Endothelial cell (in vitro differentiated cells): Measurements from ENCODE around the gene NBEA. TPM values are rescaled to one million over a fixed set of nuclear protein-coding genes. Genes with fewer than 3 reads are reported as not detected.

Experiments used
- DNase-seq: peaks from one replicate; pipeline ENCODE4 v3.0.0; 2021; ENCODE audit warnings: low spot score
- H3K27ac Mint-ChIP-seq: one replicate; pipeline ENCODE4 v1.8.0; 2021; ENCODE audit warnings: mixed read lengths, inconsistent platforms; ENCODE audit not compliant: unreplicated experiment
- H3K27me3 Mint-ChIP-seq: one replicate; pipeline ENCODE4 v1.8.0; 2021; ENCODE audit warnings: mild to moderate bottlenecking, moderate library complexity, mixed read lengths, inconsistent platforms; ENCODE audit not compliant: unreplicated experiment
- H3K36me3 Mint-ChIP-seq: one replicate; pipeline ENCODE4 v1.8.0; 2021; ENCODE audit warnings: mild to moderate bottlenecking, low read depth, mixed read lengths, inconsistent platforms; ENCODE audit not compliant: unreplicated experiment
- H3K4me1 Mint-ChIP-seq: one replicate; pipeline ENCODE4 v1.8.0; 2021; ENCODE audit warnings: mild to moderate bottlenecking, mixed read lengths, inconsistent platforms; ENCODE audit not compliant: unreplicated experiment
- H3K4me3 Mint-ChIP-seq: one replicate; pipeline ENCODE4 v1.8.0; 2021; ENCODE audit warnings: mild to moderate bottlenecking, mixed read lengths, inconsistent platforms; ENCODE audit not compliant: unreplicated experiment
- H3K9me3 Mint-ChIP-seq: one replicate; pipeline ENCODE4 v1.8.0; 2021; ENCODE audit warnings: mixed read lengths, inconsistent platforms; ENCODE audit not compliant: unreplicated experiment
- total RNA-seq: library from RNA; stranded (reverse); fragmentation: NEBNext Ultra II Directional; extraction: Animal tissue kit (Norgen Biotek cat#: 25700); gene quantifications from one replicate; pipeline ENCODE4 v1.2.1, GENCODE V29; 2021; ENCODE audit not compliant: unreplicated experiment
- TF ChIP-seq, protein P1 (sequence below): fragments of 200-600 bp; sonication (generic); IDR thresholded peaks from one replicate; pipeline ENCODE4 v1.5.0; 2021; ENCODE audit warnings: antibody characterized with exemption; ENCODE audit not compliant: unreplicated experiment

NBEA gene
- total RNA-seq, 1 donor from 2014 or later = 11.7 TPM

DNA sequence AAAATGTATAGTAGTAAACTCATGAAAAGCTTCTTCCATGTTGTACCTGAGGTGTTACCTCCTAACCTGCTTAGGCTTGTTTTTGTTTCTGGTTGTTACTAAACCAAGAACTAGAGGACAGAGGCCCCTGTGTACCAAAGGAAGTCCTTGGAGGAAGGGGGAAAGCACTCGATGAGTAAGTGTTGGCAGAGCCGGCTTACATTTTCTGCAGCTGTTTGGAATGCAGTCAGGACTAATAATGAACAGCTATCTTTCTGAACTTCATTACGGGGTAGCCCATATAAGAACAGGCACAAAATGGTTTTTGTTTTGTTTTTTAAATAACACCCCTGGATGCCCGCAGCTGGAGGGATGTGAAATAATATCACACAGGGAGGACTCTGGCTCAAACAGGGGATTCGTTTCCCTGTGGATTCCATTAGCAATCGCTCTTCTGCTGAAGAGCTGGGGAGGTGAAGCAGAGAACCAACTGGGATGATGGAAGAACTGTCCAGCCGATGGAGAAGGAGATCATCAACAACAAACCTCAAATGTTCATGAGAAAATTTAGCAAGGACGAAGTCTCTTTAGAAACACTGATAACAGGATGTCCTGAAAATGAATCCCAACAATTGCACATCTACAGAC is 748.6 kb downstream of the NBEA start:
- TF ChIP-seq, protein P1, sequence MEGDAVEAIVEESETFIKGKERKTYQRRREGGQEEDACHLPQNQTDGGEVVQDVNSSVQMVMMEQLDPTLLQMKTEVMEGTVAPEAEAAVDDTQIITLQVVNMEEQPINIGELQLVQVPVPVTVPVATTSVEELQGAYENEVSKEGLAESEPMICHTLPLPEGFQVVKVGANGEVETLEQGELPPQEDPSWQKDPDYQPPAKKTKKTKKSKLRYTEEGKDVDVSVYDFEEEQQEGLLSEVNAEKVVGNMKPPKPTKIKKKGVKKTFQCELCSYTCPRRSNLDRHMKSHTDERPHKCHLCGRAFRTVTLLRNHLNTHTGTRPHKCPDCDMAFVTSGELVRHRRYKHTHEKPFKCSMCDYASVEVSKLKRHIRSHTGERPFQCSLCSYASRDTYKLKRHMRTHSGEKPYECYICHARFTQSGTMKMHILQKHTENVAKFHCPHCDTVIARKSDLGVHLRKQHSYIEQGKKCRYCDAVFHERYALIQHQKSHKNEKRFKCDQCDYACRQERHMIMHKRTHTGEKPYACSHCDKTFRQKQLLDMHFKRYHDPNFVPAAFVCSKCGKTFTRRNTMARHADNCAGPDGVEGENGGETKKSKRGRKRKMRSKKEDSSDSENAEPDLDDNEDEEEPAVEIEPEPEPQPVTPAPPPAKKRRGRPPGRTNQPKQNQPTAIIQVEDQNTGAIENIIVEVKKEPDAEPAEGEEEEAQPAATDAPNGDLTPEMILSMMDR = no peak
- Mint-ChIP-seq H3K27ac (no peak overlapping the region), H3K9me3 (no peaks in the 10 kb centered on the region), H3K36me3 (no peaks in the 10 kb centered on the region), H3K27me3 (peaks cover 6% of the 10 kb centered on the region), H3K4me1 (no peaks in the 10 kb centered on the region), H3K4me3 (no peak overlapping the region)
- no peak for DNase-seq

DNA sequence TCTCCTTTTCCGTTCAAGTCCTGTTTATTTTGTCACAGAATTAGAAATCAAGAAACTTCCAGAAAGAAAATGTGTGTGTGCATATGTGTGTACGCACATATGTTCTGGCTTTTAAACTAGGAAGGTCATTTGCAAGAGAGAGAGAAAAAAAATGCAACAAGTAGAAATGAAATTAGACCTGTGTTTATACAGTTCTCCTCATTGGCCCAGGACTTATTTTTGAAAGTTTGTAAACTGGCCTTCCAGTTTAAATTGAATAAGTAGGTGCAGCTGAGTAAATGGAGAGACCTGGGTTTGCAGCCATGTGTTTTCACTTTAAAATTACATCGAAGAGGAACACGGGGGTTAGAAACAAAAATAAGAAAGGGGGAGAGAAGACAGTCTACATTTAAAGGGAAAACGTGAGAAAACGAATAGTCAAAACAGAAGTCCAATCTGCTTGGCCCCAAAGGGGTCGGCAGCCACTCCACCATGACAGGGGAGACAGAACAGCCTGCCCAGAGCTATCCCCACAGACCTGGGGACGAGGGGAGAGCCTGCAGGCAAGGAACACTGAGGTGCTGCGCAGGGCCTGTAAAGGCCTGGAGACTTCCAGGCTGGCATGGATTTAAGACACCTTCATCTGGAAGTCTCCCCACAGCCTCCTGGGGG is 751.2 kb downstream of the NBEA start:
- no peaks in the 10 kb centered on the region for H3K9me3 Mint-ChIP-seq
- H3K36me3 Mint-ChIP-seq = no peaks in the 10 kb centered on the region
- no peak for DNase-seq
- H3K27me3 Mint-ChIP-seq = peaks cover 6% of the 10 kb centered on the region
- peaks cover 5% of the 10 kb centered on the region for H3K4me1 Mint-ChIP-seq
- TF ChIP-seq, protein P1 = no peak
- no peak overlapping the region for H3K4me3 Mint-ChIP-seq
- no peak overlapping the region for H3K27ac Mint-ChIP-seq

DNA sequence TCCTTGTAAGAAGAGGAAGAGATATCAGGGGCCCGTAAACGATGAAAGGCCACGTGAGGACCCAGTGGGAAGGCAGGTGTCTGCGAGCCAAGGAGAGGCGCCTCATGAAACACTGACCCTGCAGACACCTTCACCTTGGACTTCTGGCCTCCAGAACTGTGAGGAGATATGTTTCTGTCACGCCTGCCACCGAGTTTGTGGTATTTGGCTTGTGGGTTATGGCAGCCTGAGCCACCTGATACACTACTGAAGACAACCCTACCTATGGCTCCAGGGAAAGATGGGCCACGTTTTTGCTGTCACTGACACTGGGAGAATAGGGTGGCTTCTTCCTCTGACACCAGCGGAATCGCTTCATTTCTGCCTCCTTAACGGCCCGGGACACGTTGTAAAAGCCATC is 752.0 kb downstream of the NBEA start:
- H3K27ac Mint-ChIP-seq = no peak overlapping the region
- peaks cover 5% of the 10 kb centered on the region for H3K4me1 Mint-ChIP-seq
- H3K9me3 Mint-ChIP-seq = no peaks in the 10 kb centered on the region
- H3K36me3 Mint-ChIP-seq = no peaks in the 10 kb centered on the region
- TF ChIP-seq, protein P1 = no peak
- peaks cover 6% of the 10 kb centered on the region for H3K27me3 Mint-ChIP-seq
- DNase-seq = no peak
- H3K4me3 Mint-ChIP-seq = no peak overlapping the region

DNA sequence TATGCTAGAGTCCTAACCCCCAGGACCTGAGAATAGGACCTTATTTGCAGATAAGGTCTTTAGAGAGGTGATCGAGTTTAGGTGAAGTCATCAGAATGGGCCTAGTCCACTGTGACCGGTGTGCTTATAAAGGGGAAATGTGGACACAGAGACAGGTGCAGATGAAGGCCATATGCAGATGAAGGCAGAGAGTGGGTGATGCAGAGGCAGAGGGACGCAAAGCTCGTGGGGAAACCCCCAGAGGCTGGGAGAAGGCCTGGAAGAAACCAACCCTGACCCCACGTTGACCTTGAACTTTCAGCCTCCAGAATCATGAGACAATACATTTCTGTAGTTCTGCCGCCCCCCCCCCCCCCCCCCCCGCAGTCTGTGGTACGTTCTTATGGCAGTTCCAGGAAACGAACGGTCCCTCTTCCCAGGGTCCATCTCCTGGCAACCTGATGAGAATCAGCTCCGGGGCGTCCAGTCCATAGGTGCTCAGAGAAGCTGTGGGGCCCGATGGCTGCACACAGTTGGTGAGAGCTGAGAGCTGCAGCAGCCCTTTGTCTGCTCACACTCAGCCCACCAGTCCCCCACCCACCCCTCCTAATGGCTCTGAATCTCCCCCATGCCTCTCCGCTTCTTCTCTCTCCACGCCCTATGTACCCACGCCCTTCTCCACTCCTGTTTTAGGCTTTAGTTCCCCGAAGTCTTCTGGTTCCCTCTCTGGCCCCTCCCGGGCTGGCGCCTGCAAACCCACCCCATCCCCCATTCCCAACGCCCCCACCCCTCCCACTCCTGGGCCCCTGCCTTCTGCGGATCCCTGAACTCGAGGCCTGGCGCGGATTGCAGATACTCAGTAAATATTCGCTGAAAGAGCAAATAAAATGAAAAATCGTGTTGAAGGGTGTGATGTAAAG is 752.7 kb downstream of the NBEA start:
- H3K9me3 Mint-ChIP-seq = no peaks in the 10 kb centered on the region
- H3K27me3 Mint-ChIP-seq = peaks cover 6% of the 10 kb centered on the region
- TF ChIP-seq, protein P1 = no peak
- no peak overlapping the region for H3K27ac Mint-ChIP-seq
- no peaks in the 10 kb centered on the region for H3K36me3 Mint-ChIP-seq
- DNase-seq = no peak
- no peak overlapping the region for H3K4me3 Mint-ChIP-seq
- H3K4me1 Mint-ChIP-seq = peaks cover 5% of the 10 kb centered on the region
